T follicular helper cell (primary cell): ENCODE results near the gene LIMS3.
"Not testable (repeated sequence)": the region's sequence is repeated elsewhere in the genome, so short reads cannot be mapped to it uniquely, and the experiment has no call there.

ENCODE experiments used
- DNase-seq: peaks from one replicate; pipeline ENCODE4 v3.0.0-alpha.2; 2020; ENCODE audit warnings: low read depth
- total RNA-seq, 2 experiments: gene quantifications; one replicate each; lab custom pipeline; 2026; lab: John Stamatoyannopoulos, UW

Gene LIMS3, protein sequence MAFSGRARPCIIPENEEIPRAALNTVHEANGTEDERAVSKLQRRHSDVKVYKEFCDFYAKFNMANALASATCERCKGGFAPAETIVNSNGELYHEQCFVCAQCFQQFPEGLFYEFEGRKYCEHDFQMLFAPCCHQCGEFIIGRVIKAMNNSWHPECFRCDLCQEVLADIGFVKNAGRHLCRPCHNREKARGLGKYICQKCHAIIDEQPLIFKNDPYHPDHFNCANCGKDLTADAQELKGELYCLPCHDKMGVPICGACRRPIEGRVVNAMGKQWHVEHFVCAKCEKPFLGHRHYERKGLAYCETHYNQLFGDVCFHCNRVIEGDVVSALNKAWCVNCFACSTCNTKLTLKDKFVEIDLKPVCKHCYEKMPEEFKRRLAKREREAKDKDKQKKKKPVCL
- 0 reads per million in 2 experiments for total RNA-seq

DNA sequence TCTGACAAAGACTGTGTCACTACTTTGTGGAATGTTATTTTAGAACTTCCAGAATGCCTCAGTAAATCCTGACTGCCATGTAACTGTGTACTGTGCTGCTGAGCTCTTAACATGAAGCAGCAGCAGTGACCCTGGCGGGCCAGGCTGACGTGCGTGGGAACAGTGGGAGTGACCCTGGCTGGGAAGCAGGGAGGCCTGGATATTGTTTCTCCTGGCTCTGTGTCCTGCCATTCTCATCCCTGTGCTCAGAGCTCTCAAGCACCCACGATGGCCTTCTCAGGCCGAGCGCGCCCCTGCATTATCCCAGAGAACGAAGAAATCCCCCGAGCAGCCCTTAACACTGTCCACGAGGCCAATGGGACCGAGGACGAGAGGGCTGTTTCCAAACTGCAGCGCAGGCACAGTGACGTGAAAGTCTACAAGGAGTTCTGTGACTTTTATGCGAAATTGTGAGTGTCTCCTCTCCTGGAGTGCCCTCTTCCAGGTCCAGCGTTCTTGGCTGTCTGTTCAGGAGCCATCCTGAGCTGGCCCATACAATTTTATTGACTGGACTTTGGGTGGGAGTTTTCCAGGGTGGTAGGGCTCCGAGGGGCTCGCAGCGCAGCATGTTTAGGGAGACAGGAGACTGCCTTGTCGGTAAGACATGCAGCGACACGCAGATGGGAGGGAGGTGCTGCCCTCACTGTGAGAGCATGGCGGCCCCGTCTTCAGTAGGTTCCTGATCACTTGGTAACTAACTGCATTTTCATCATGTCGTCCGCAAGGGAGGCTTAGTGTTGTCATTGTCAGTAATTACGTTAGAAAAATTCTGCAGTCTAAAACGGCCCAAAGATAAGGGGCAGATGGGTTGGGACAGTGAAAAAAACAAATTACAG lies at the start of gene LIMS3:
LIMS3 (plus strand) TSS at position 227 of the 875 bp plus-strand sequence; CDS start at position 268, 41 bp downstream.
- not testable (repeated sequence) for DNase-seq

DNA sequence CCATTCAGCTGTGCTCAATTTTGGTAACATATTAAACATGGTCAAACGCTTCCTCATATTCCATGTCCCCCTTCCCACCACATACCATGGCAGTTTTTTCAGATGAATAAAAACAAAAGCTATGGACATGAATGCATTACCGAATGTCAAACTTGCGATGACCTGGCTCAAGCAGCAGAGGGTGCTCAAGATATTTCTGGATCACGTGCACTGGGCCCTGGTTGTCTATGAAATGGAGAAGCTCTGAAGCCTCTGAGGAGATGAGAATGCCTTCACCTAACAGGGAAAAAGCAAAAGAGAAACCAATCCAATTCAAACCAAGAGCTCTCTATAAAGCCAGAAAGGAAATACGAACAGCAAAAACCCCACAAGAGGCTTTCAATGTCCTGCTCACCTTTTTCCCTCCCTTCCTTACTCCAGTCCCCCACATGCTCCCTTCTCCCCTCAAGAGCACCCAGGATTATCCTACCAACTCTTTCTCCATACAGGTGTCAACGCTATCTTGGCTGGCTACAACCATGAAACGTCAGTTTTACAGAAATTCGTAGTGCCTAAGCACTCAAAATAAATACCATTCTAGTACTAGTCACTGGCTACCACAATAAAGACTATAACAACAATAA lies 27.2 kb upstream of the LIMS3 start:
- not testable (repeated sequence) for DNase-seq

DNA sequence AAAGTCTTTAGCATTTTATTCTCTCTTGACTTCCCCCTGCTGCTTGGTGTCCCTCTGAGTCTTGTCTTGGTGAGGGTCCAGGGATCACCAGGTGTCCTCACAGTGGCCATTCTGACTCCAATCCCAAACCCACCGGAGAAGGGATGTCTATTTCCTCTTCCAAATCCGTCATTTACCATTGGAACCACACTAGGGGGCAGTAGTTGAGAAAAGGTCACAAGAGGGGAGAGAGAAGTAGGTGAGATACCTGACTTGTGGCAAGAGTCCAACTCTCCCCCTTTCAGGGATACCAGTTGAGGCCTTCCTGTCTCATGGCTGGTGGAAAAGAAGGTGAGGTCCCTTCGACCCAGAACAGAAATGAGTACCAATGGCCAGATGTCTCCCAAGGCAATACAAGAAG lies 21.9 kb upstream of the LIMS3 start:
- DNase-seq: not testable (repeated sequence)

- not testable (repeated sequence) for DNase-seq
Observed at GRCh38 chr2:109882112-109882511, 16.4 kb upstream of the LIMS3 start.

DNA sequence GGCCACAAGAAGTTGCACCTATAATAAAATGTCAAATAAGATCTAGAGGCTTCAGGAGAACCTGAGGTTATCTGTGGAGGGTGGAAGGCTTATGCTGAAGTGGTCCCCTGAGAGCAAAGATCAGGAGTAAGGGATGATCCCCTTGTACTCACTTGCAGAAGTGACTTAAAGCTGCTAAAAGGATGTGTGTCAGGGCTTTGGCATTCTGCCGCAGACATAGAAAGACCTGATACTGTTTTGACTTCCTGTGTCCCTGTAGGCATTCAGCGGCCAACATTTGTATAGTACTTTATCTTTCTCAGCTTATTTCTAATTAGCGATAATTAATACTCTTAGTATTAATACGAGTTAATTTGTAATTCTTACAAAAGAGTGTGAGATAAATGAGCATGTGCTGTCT lies 10.1 kb upstream of the LIMS3 start:
- not testable (repeated sequence) for DNase-seq

- not testable (repeated sequence) for DNase-seq
Observed at GRCh38 chr2:109889909-109890308, 8.6 kb upstream of the LIMS3 start.

GRCh38 chr2:109891024-109891423 lies 7.5 kb upstream of the LIMS3 start:
- DNase-seq: not testable (repeated sequence)

DNA sequence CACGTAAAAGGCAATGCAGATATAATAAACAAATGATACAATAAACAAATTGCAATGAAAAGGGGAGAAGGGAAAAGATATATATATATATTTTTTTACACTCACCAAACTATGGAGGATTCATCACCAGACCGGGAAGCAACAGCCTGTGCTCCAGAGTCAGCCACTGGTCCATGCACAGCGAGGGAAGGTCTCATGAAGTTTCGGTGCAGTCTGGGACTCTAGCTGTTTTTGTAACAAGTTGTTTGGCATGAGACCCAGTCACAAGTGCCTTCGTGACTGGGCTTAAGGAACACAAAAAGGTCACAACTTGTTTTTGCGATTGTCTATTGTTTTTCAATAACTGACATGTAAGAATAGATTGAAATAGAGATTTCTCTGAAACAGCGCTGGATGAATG lies 4.8 kb upstream of the LIMS3 start:
- not testable (repeated sequence) for DNase-seq

- DNase-seq: not testable (repeated sequence)
Observed at GRCh38 chr2:109894141-109894540, 4.3 kb upstream of the LIMS3 start.

- not testable (repeated sequence) for DNase-seq
Observed at GRCh38 chr2:109895090-109895869, 3.2 kb upstream of the LIMS3 start.

GRCh38 chr2:109896212-109896611 lies 2.3 kb upstream of the LIMS3 start:
- DNase-seq: not testable (repeated sequence)

- DNase-seq: not testable (repeated sequence)
Observed at GRCh38 chr2:109897769-109898461, 573 bp upstream of the LIMS3 start.

DNA sequence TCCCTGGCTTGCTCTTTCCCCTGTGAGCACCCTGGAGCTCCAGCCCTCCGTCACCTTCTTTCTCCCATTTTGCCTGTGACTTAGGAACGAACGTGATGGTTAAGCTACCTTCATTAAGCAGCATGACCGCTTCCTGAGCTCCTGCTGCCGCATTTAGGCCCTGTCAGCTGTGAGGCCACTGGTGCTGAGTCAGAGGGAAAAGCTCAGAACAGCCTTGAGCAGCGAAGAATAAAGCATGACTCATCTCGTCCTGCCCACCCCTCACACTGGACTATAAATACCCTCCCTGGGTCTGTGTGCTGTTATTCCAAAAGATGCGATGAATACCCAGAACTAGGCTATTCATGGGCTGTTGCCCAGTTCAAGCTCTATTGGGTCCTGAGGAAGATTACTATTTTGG lies 7.3 kb downstream of the LIMS3 start:
- DNase-seq: not testable (repeated sequence)

GRCh38 chr2:109908626-109909025 lies 10.1 kb downstream of the LIMS3 start:
- DNase-seq: not testable (repeated sequence)

DNA sequence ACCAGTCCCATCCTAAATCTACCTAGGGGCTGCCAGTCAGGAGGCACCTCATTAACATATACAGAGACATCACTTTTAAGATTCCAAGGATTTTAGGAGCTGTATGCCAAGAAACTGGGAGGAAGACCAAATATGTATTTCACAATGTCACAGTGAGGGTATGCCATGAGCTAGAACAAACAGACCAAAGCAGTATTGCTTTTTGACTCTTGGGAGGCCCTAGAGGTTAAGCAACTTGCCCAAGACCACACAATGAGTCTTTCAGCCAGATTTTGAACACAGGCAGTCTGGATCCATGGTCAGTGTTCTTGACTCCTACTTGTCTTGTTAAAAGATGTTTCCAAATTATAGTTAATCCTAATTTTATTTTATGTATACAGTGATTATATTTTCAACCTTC lies 12.3 kb downstream of the LIMS3 start:
- DNase-seq: not testable (repeated sequence)

DNA sequence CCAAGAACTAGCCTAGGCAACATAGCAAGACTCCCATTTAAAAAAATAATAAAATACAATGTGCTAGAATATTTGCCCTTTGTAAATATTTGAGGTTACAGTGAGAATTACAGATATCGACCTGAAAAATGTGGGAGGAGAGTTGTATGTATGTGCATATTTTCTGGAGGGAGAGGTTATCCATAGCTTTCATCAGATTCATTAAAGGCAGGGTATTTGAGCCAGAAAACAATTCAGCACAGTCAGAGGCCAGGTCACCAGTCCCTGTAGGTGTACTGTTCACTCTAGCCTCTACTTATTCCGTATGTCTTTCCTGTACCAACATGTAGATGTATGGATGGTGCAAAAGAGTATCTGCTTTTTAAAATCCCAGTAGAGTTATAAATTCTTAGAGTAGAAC lies 15.4 kb downstream of the LIMS3 start:
- DNase-seq: not testable (repeated sequence)

DNA sequence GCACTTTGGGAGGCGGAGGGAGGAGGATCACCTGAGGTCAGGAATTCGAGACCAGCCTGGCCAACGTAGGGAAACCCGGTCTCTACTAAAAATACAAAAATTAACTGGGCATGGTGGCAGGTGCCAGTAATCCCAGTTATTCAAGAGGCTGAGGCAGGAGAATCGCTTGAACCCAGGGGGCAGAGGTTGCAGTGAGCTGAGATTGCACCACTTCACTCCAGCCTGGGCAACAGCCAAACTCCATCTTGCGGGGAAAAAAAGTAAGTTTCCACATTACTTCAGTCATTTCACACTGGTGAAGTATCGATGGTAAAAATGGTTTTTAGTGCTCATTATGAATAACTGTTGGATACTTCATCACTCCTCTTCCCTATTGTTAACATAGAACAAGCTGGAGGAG lies 16.1 kb downstream of the LIMS3 start:
- DNase-seq: not testable (repeated sequence)

GRCh38 chr2:109915830-109916229 lies 17.3 kb downstream of the LIMS3 start:
- DNase-seq: not testable (repeated sequence)

GRCh38 chr2:109920162-109920561 lies 21.7 kb downstream of the LIMS3 start:
- not testable (repeated sequence) for DNase-seq

- DNase-seq: not testable (repeated sequence)
Observed at GRCh38 chr2:109921543-109922384, 23.3 kb downstream of the LIMS3 start.
